ENCODE measurements around the gene TMEM156. TPM values are rescaled to one million over a fixed set of nuclear protein-coding genes. Genes with fewer than 3 reads are reported as not detected.
"Not testable (repeated sequence)": the region's sequence is repeated elsewhere in the genome, so short reads cannot be mapped to it uniquely, and the experiment has no call there.

Gene TMEM156
- total and polyA plus RNA-seq, 2 donors (not counting 1 experiment from before 2014, with no cell fraction given): 0.06 to 0.17 TPM

GRCh38 chr4:39036172-39036571, 4.0 kb upstream of the TMEM156 start:
- Histone ChIP-seq H3K27ac (ENCODE audit: insufficient read depth, low read length) (no peak overlapping the region), H3K4me1 (ENCODE audit: control insufficient read depth, extremely low read depth, insufficient read depth, low read length) (no peaks in the 10 kb centered on the region), H2AFZ (ENCODE audit: low read length) (no peak overlapping the region)

GRCh38 chr4:39031590-39032020, 604 bp downstream of the TMEM156 start:
- H3K79me2 ChIP-seq (ENCODE audit: control insufficient read depth, insufficient read depth, low read length); H3K27me3 ChIP-seq (ENCODE audit: control insufficient read depth, insufficient read depth, low read length); H3K36me3 ChIP-seq (ENCODE audit: control insufficient read depth, insufficient read depth, low read length); H3K27ac ChIP-seq (ENCODE audit: insufficient read depth, low read length); H3K4me2 ChIP-seq (ENCODE audit: extremely low read depth, insufficient read depth, low read length); H4K20me1 ChIP-seq (ENCODE audit: control insufficient read depth, extremely low read depth, insufficient read depth, low read length); DNase-seq (ENCODE audit: low read depth in 2 of 2); H2AFZ ChIP-seq (ENCODE audit: low read length); H3K9me3 ChIP-seq (ENCODE audit: control insufficient read depth, insufficient read depth, low read depth, low read length); H3K9ac ChIP-seq (ENCODE audit: insufficient read depth, low read length); H3K4me1 ChIP-seq (ENCODE audit: control insufficient read depth, extremely low read depth, insufficient read depth, low read length): not testable (repeated sequence)
- H3K4me3 ChIP-seq (replicated peaks in 1 of 4; ENCODE audit: control extremely low read depth in 1 of 4, insufficient read depth in 1 of 4, low read depth in 3 of 4, low read length in 4 of 4): peak overlapping the region in 1 of 4 experiments; percentile 38

More at GRCh38 chr4:39036172-39036571, 4.0 kb upstream of the TMEM156 start:
- Histone ChIP-seq H3K36me3 (ENCODE audit: control insufficient read depth, insufficient read depth, low read length) (no peaks in the 10 kb centered on the region), H3K4me3 (replicated peaks in 1 of 4; ENCODE audit: control extremely low read depth in 1 of 4, insufficient read depth in 1 of 4, low read depth in 3 of 4, low read length in 4 of 4) (no peak overlapping the region), H3K4me2 (ENCODE audit: extremely low read depth, insufficient read depth, low read length) (no peak overlapping the region), H3K79me2 (ENCODE audit: control insufficient read depth, insufficient read depth, low read length) (no peaks in the 10 kb centered on the region), H3K9me3 (ENCODE audit: control insufficient read depth, insufficient read depth, low read depth, low read length) (no peaks in the 10 kb centered on the region), H4K20me1 (ENCODE audit: control insufficient read depth, extremely low read depth, insufficient read depth, low read length) (no peaks in the 10 kb centered on the region), H3K27me3 (ENCODE audit: control insufficient read depth, insufficient read depth, low read length) (no peaks in the 10 kb centered on the region), H3K9ac (ENCODE audit: insufficient read depth, low read length) (no peak overlapping the region)
- peak; percentile 61 to 88 for DNase-seq (ENCODE audit: low read depth in 2 of 2)
- TF ChIP-seq, protein P1, sequence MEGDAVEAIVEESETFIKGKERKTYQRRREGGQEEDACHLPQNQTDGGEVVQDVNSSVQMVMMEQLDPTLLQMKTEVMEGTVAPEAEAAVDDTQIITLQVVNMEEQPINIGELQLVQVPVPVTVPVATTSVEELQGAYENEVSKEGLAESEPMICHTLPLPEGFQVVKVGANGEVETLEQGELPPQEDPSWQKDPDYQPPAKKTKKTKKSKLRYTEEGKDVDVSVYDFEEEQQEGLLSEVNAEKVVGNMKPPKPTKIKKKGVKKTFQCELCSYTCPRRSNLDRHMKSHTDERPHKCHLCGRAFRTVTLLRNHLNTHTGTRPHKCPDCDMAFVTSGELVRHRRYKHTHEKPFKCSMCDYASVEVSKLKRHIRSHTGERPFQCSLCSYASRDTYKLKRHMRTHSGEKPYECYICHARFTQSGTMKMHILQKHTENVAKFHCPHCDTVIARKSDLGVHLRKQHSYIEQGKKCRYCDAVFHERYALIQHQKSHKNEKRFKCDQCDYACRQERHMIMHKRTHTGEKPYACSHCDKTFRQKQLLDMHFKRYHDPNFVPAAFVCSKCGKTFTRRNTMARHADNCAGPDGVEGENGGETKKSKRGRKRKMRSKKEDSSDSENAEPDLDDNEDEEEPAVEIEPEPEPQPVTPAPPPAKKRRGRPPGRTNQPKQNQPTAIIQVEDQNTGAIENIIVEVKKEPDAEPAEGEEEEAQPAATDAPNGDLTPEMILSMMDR (conservative IDR thresholded peaks at IDR 0.05 in 1 of 2, IDR thresholded peaks at IDR 0.05 in 1 of 2; ENCODE audit: low read depth in 1 of 2, low read length in 2 of 2): no peak
- TF ChIP-seq EZH2 (IDR thresholded peaks at IDR 0.05; ENCODE audit: low read length, missing control alignments): no peak

DNA sequence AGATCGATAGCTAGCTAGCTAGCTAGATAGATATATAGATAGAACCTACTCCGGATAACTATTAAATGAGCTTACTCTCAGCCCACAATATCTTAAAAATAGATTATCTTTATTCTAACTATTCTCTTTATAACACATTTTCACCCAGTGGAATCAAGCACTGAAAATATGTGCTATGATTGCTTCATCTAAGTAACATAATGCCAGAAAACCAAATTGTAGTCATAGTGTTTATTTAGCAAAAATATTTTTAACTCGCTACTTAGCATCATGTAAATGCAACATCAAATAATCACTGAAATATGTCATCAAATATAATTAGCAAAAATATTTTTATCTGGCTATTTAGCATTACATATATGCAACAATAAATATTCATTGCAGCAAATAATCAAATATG, 1.5 kb downstream of the TMEM156 start:
- Histone ChIP-seq H3K9me3 (ENCODE audit: control insufficient read depth, insufficient read depth, low read depth, low read length) (no peaks in the 10 kb centered on the region), H3K36me3 (ENCODE audit: control insufficient read depth, insufficient read depth, low read length) (no peaks in the 10 kb centered on the region), H4K20me1 (ENCODE audit: control insufficient read depth, extremely low read depth, insufficient read depth, low read length) (no peaks in the 10 kb centered on the region), H3K27ac (ENCODE audit: insufficient read depth, low read length) (no peak overlapping the region), H2AFZ (ENCODE audit: low read length) (peak overlapping the region; percentile 41), H3K79me2 (ENCODE audit: control insufficient read depth, insufficient read depth, low read length) (no peaks in the 10 kb centered on the region), H3K4me2 (ENCODE audit: extremely low read depth, insufficient read depth, low read length) (no peak overlapping the region), H3K4me1 (ENCODE audit: control insufficient read depth, extremely low read depth, insufficient read depth, low read length) (no peaks in the 10 kb centered on the region), H3K4me3 (replicated peaks in 1 of 4; ENCODE audit: control extremely low read depth in 1 of 4, insufficient read depth in 1 of 4, low read depth in 3 of 4, low read length in 4 of 4) (peak overlapping the region in 1 of 4 experiments; percentile 38), H3K27me3 (ENCODE audit: control insufficient read depth, insufficient read depth, low read length) (no peaks in the 10 kb centered on the region), H3K9ac (ENCODE audit: insufficient read depth, low read length) (no peak overlapping the region)
- DNase-seq (ENCODE audit: low read depth in 2 of 2): peak in 1 of 2 donors; percentile 62
- TF ChIP-seq EZH2 (IDR thresholded peaks at IDR 0.05; ENCODE audit: low read length, missing control alignments): no peak
- TF ChIP-seq, protein P1 (conservative IDR thresholded peaks at IDR 0.05 in 1 of 2, IDR thresholded peaks at IDR 0.05 in 1 of 2; ENCODE audit: low read depth in 1 of 2, low read length in 2 of 2): no peak

Data from fibroblast of lung (primary cell).